ENCODE results near the gene UNC50. TPM values are rescaled to one million over a fixed set of nuclear protein-coding genes. Genes with fewer than 3 reads are reported as not detected.

Gene UNC50
- total RNA-seq, result 10 to 100 TPM; 18.3 to 49.4 (median 36.3) TPM

GRCh38 chr2:98608116-98608961 is at the start of gene UNC50, which contains the start of gene COA5:
TSS of gene UNC50 (plus strand) at chr2:98608589. CDS start at chr2:98609760, 1,171 bp downstream.
TSS of gene COA5 (minus strand) at chr2:98608512. CDS start at chr2:98608405, 107 bp downstream.
- H3K27me3 ChIP-seq, result no peaks in the 10 kb centered on the region
- no peaks in the 10 kb centered on the region for H3K9me3 ChIP-seq
- H3K4me1 ChIP-seq, result peaks cover 34 to 66% (median 34%) of the 10 kb centered on the region in 3 donors
- peak within 1 kb of the TSS; percentile 92 to 99 (median 95) for H3K4me3 ChIP-seq
- TF ChIP-seq POLR2A (IDR thresholded peaks at IDR 0.05), result peak in 3 of 4 donors; percentile 69 to 86 (median 85)
- TF ChIP-seq CTCF (IDR thresholded peaks at IDR 0.05), result peak in 1 of 6 experiments; percentile 13
- peak; percentile 33 for DNase-seq
- WGBS, 2 donors, result 0% methylated on average over 5 to 32 of the region's 93 CpGs
- H3K27ac ChIP-seq, result peak within 1 kb of the TSS; percentile 94 to 97 (median 96)
- intact Hi-C loops (cut with DNase I), result loop anchor here (5.0 kb wide), 1 partner anchor 41 kb away; no protein-coding TSS in a partner anchor
- peaks cover 0 to 39% (median 0%) of the 10 kb centered on the region in 3 donors for H3K36me3 ChIP-seq

GRCh38 chr2:98558852-98559530 is 49.4 kb upstream of the UNC50 start:
- TF ChIP-seq CTCF (IDR thresholded peaks at IDR 0.05), result no peak
- TF ChIP-seq POLR2A (IDR thresholded peaks at IDR 0.05), result no peak
- H3K9me3 ChIP-seq, result no peaks in the 10 kb centered on the region

GRCh38 chr2:98559581-98559980 is 48.8 kb upstream of the UNC50 start:
- Histone ChIP-seq H3K4me3 (no peak overlapping the region), H3K4me1 (peaks cover 11 to 50% (median 33%) of the 10 kb centered on the region in 3 donors), H3K27me3 (no peaks in the 10 kb centered on the region), H3K27ac (peak overlapping the region in 3 of 4 donors; percentile 76 to 82 (median 81)), H3K9me3 (no peaks in the 10 kb centered on the region), H3K36me3 (peaks cover 0 to 46% (median 9%) of the 10 kb centered on the region in 3 donors)
- WGBS, 2 donors, result 66 to 74% methylated on average over 3 of the region's 3 CpGs
- no peak for DNase-seq
- no peak for TF ChIP-seq CTCF (IDR thresholded peaks at IDR 0.05)
- no peak for TF ChIP-seq POLR2A (IDR thresholded peaks at IDR 0.05)
- intact Hi-C loops (cut with DNase I), result no loop called here

More at GRCh38 chr2:98558852-98559530, 49.4 kb upstream of the UNC50 start:
- whole genome bisulfite sequencing, 2 donors, result 79 to 87% methylated on average over 14 to 16 of the region's 16 CpGs
- H3K27ac ChIP-seq, result peak overlapping the region in 3 of 4 donors; percentile 76 to 82 (median 81)
- no peak for DNase-seq
- H3K4me3 ChIP-seq, result no peak overlapping the region
- H3K36me3 ChIP-seq, result peaks cover 0 to 46% (median 9%) of the 10 kb centered on the region in 3 donors
- peaks cover 11 to 50% (median 33%) of the 10 kb centered on the region in 3 donors for H3K4me1 ChIP-seq
- intact Hi-C loops (cut with DNase I), result no loop called here
- no peaks in the 10 kb centered on the region for H3K27me3 ChIP-seq

GRCh38 chr2:98560256-98560771 is 48.1 kb upstream of the UNC50 start:
- H3K4me3 ChIP-seq, result peak overlapping the region in 1 of 4 donors; percentile 21
- peaks cover 2 to 46% (median 9%) of the 10 kb centered on the region in 3 donors for H3K36me3 ChIP-seq
- intact Hi-C loops (cut with DNase I), result no loop called here
- DNase-seq, result no peak
- H3K27ac ChIP-seq, result peak overlapping the region; percentile 61 to 82 (median 78)
- peaks cover 11 to 50% (median 33%) of the 10 kb centered on the region in 3 donors for H3K4me1 ChIP-seq
- 67 to 71% methylated on average over 4 to 5 of the region's 9 CpGs for WGBS, 2 donors
- TF ChIP-seq CTCF (IDR thresholded peaks at IDR 0.05) (no peak), POLR2A (IDR thresholded peaks at IDR 0.05) (no peak)
- H3K9me3 ChIP-seq, result no peaks in the 10 kb centered on the region
- H3K27me3 ChIP-seq, result no peaks in the 10 kb centered on the region
